Stimulated activated CD4-positive, alpha-beta T cell treated with anti-CD3 and anti-CD28 coated beads, Interleukin-15, amount 100 ng/mL, for 1 hour (primary cell): ENCODE measurements around the gene DSE.

Experiments
- DNase-seq, 2 donors: peaks; one replicate each; pipeline ENCODE4 v3.0.0-alpha.2; 2020; ENCODE audit warnings: low read depth in 1 of 2, low spot score in 1 of 2

DSE gene

DNA sequence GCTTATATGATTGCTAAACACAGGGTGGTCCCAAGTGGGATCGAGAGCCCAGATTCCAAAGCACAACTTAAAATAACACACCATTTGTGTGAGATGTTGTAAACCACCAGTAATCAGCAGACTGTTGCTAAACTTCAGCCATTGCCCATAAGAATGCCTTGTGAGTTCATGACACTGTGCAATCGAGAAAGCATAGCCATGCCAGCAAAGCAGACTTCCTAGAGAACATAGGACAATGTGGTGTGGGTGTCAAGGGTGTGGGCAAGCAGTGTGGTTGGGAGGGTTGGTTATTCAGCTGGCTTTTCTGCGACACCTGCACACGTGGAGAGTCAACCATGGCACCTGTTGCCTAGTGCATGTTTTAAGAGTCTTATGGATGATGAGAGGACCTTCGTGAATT lies 74.4 kb downstream of the DSE start:
- no peak for DNase-seq

DNA sequence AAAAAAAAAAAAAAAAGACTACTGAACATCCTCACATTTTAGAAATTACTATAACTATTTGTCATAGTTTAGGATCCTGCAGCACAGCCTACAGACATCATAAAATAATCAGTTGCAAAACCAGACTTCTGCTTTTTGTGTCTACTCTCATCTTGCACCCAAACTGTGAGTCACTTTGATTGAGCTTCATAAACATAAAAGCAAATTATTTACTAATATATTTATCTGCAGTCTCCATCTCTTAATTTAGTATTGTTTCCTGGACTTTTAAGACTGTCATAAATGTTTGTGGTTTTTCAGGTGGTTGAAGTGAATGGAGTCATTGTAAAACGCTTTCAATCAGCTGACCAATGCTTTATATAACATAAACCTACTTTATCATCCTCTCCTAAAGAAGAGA lies 75.7 kb downstream of the DSE start:
- DNase-seq, result no peak

DNA sequence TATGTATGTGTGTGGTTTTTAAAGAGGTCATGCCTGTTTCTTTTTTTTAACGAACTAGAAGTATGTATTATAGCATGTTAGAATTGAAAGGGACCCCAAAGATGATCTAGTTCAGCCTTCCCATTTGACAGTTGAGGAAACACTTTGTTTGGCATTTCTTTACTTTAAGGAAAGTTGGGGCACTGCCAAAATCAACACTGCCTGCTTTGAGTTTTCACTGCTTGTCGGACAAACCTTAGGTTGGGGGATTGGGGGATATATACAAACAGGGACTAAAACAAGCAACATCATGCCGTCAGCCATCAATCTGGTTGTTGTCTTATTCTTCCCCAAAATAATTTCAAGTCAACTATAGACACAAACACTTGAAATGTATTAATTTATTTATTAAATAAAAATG lies 76.3 kb downstream of the DSE start:
- DNase-seq, result no peak

DNA sequence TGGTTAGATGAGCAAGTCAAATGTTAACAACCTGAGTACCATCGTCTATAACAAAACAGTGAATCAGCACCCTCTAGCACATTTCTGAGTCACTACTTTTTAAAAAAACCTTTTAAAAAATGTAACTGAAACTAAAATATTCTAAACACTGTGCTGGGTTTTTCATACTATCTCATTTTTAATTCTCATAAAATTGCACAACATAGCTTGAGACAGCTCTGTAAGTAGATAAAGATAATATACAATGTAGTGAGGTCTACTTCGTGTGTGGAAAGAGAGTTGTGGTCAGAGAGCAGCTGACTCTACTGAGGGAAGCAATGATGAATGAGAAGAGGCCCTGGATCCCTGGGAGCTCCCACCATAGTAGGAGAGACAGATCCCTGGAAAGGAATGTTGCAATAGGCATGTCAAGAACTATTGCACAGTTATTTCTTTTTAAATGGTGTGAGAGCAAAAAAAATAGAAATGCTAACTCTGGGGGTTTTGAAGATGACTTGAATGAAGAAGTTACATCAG lies 76.8 kb downstream of the DSE start:
- no peak for DNase-seq

DNA sequence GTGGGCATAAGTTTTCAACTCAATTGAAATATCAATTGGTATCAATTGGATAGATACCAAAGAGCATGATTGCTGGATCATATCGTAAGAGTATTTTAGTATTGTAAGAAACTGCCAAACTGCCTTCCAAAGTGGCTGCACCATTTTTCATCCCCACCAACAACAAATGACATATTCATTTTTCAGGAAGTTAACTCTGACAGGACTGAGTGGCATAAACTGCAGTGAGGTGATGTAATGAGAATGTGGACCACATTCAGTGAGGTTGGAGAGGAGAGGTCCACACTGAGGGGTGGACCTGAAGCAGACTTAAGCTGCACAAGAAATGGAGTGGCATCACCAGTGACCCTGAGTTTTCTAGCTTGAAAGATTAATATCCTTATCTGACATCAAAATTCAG lies 78.8 kb downstream of the DSE start:
- DNase-seq, result no peak

DNA sequence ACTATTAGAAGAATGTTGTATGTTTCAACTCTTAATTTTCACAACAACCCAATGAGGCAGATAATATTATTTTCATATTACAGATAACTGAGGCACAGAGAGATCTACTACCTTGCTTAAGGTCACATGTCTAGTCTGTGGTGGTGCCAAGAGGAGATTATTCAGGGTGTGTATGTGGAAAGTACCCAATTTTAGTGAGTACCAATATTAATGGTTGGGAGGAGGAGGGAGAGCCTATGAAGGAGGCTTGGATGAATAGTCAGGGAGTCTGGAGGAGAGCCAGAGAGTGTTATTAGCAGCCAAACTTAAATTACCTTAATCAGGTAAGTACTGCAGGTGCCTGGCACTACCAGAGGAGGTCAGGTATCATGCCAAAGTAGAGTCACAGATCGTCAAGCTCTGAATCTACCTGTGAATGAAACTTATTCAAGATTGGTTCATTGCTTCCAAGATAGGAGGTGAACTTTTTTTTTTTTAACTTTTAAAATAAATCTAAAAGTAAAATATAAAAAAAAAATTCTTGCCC lies 79.5 kb downstream of the DSE start:
- DNase-seq, result no peak

DNA sequence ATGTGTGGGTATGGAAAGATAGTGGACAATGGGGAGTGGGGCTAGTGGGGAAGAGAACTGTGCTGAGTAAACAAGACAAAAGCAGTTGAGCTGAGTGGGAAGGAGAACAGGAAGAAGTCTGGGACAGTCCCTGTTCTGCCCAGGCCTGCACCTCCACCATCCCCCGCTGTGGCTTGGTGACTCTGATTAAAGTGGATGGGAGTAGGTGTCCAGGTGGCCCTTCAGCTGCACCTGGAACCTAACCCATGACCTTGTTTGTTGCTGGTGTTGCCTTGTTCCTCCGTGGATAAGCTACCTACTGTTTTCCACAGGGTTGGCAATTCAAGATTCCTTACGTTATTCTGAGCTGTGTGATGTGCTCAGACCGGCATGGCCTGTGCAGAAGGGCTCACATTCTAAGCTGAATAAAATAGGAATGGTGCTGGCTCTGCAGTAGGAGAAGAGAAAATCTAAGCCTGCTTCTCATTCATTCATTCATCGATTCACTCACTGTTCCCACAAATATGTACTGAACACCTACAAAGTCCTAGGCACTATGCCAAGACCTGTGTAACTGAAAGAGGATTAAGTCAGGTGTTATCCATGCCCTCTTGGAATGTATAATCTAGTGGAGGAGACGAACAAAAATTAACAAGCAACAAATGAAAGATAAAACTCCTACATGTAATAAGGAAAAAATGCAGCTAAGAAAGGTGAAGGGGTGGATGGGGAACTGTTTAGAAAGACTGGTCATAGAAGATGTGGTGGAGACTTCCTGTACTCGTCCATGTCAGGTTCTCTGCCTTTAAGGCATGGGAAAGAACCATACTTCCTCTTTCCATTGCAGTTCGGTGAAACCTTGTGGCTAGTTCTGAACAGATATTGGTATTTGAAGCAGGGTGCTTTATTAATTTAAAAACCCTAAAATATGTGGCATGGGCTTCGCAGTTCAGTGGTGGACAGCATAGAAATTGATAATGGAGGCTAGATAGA lies 80.3 kb downstream of the DSE start:
- DNase-seq, result no peak

DNA sequence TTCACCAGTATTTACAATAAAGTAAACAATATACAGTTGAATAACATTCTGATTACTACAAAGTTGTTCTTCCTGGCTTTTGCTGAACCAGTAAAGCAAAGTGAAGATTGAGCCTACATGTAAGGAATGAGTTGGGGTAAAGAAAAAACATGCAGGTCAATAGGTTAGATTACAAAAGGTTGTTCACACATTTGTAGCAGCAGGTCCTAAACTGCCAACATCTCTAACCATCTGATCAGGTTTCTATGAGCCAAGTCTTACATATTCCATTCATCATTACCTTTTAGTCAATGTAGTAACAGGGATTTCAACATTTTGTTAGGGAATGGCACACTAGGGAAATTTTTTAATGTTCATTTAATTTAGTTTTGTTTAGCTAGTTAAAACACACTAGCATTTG lies 81.2 kb downstream of the DSE start:
- DNase-seq, result no peak

DNA sequence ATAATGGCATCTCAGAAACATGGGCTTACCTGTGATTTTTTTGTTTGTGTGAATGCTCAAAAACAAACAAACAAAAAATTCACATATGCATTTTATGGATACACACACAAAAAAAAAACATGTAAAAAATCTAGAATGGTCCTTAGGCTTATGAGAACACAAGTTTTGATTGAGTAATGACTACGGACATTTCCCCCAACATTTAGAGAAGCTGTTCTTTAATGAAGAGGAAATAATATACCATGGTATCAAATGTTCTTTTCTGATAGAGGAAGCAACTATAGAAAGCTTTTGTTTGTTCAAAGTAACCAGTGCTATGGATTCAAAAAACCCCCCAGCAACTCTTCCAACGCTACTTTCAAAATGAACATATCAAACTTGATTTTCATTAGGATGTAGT lies 81.8 kb downstream of the DSE start:
- no peak for DNase-seq

DNA sequence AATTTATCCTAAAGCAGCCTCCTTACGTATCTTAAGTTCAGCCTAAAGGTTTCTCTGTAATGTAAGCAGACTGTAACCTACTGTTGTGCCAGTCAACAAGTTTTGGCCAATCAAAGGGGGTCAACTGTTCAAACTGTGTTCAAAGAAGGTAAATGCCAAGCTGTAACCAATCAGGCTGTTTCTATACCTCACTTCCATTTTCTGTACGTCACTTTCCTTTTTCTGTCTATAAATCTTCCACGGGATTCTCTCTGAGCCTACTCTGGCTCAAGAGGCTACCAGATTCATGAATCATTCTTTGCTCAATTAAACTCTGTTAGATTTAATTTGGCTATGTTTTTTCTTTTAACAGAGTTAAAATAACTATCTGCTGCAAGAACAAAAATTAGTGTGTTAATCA lies 85.4 kb downstream of the DSE start:
- DNase-seq, result no peak

DNA sequence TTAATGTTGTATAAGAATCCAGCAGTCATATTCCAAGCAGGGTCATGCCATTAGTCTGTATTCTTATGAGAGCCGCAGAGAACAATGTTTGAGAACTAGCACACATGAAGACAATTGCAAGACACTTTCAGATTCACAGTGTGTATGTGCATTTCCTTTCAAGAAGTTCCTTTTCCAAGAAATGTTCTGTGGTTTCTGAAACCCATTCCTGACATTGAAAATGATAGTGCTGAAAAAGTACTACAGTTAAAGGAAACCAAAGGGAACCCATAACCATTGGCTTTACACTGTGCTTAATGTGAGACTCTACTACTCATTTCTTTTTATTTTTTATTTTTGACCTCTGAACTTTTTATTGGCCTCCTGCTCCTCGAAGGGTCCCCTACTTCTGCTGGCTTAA lies 86.2 kb downstream of the DSE start:
- no peak for DNase-seq

DNA sequence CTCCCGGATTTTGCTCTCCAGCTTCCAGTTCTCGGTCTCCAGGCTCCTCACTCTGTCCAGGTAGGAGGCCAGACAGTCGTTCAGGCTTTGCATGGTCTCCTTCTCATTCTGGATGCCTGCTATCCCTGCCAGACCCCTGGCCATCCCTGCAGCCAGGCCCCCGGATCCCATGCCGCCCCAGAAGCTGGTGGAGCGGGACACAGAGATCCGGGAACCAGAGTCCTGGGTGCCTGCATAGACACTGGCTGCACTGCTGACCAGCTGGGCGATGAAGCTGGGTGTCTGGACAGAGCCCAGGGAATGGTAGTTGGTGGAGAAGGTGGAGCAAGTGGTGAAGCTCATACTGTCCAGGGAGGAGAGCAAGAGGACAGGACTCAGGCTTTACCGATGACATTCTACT lies 87.5 kb downstream of the DSE start:
- DNase-seq, result no peak

DNA sequence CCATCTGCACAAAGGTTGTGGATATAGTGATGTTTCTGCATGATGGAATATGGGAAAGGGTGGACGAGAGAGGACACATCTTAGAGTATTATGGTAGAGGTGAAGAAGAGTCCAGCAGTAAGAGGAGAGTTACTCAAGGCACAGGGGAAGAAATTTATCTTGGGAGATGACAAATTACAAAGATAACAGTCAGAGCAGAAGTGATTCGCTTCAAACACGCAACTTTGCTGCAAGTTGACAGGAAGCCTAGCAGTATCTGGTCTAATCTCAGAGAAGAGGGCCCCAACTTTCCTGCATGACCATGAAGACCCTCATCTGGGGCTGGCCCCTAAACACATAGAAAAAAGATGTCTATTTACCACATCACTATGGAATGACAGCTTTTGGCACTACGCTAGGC lies 89.2 kb downstream of the DSE start:
- DNase-seq, result no peak

DNA sequence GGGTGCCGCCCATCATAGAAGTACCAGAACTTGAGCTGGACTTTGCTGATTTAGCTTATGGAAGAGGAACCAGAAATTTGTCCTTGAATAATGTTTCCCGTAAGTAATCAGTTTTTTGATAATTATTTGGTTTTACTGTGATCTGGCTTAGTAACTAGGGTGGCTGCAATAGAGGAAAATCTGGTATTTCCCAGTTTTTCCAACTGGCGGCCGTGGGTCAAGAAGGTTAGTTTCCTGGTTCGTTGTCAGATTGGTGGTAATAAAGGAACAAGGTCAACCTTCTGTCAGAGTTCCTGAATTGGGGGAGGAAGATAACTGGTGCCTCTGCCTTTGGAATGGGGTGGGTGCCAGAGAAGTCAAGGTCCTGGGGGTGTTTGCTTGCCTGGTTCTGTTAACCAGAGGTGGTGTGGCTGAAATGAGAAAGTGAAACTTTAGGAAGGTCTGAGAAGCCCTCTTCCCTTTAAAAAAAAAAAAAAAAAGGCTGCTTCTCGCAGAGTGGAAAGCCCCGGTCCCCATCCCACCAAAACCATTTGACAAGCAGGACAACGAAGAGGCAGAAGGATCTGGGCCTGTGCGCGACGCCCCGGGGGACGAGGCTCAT lies 90.7 kb downstream of the DSE start, which contains the start of gene CALHM6:
Gene CALHM6 (plus strand): TSS at position 45 of the 601 bp plus-strand sequence. CDS start 555 bp downstream, at position 600.
- DNase-seq, result no peak

DNA sequence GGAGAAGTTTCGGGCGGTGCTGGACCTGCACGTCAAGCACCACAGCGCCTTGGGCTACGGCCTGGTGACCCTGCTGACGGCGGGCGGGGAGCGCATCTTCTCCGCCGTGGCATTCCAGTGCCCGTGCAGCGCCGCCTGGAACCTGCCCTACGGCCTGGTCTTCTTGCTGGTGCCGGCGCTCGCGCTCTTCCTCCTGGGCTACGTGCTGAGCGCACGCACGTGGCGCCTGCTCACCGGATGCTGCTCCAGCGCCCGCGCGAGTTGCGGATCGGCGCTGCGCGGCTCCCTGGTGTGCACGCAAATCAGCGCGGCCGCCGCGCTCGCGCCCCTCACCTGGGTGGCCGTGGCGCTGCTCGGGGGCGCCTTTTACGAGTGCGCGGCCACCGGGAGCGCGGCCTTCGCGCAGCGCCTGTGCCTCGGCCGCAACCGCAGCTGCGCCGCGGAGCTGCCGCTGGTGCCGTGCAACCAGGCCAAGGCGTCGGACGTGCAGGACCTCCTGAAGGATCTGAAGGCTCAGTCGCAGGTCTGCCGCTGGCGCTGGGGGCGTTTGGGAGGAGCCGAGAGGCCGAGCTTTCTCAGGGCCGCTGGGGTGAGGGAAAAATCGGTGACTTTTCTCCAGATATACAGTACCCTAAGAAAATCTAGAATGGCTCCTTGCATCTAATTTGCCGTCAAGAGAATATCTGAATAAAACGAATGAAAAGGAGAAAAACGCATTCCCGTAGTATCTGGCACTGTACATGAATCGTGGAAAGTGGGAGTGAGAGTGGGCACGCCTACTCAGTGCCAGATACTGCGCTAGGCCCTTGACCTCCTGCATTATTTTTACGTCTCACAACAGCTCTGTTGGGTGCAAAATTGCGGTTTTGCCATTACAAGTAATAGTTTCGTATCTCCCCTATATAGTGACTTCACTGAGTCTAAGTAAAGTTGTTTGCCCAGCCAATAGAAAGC lies 91.5 kb downstream of the DSE start:
- DNase-seq, result peak in 1 of 2 donors; percentile 29

DNA sequence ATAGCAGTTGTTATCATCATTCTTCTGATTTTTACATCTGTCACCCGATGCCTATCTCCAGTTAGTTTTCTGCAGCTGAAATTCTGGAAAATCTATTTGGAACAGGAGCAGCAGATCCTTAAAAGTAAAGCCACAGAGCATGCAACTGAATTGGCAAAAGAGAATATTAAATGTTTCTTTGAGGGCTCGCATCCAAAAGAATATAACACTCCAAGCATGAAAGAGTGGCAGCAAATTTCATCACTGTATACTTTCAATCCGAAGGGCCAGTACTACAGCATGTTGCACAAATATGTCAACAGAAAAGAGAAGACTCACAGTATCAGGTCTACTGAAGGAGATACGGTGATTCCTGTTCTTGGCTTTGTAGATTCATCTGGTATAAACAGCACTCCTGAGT lies 92.6 kb downstream of the DSE start:
- DNase-seq, result no peak

DNA sequence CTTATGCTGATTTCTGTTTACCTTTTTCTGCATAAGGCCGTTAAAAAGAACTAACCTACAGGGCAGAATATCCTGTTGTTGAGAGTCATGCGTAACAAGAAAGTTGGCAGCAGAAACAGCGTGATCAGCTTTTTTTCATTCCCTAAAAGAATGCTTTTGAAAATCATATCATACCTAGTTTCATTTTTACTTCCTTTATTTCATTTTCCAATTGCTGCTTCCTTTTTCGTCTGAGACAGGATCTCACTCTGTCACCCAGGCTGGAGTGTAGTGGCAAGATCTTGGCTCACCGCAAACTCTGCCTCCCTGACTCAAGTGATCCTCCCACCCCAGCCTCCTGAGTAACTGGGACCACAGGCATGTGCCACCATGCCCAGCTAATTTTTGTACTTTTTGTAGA lies 94.5 kb downstream of the DSE start:
- no peak for DNase-seq

DNA sequence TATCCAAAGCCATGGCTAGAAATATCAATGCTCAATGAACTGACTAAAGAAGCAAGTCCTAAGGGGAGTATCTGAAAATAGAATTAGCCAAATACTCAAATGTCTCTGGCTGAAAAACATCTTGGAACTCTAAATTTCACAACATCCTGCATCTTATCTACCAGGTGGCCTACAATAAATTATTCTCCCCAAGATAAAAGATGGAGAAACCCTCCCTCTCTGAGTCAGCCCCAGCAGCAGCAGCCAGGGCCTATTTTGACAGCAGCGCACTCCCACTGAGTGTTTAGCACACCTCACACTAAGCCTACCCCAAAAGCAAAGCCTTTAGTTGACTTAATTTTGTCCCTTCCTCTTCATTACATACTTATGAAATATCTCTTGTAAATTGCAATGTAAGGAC lies 96.3 kb downstream of the DSE start:
- no peak for DNase-seq

DNA sequence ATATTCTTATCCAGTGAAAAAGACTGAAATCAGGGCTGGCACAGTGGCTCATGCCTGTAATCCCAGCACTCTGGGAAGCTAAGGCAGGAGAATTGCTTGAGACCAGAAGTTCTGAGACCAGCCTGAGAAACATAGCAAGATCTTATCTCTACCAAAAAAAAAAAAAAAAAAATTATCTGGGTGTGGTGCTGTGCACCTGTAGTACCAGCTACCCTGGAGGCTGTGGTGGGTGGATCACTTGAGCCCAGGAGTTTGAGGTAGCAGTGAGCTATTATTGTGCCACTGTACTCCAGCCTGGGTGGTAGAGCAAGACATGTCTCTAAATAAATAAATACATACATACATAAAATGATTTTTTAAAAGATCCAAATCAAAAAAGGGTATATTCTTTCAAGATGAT lies 96.8 kb downstream of the DSE start:
- DNase-seq, result no peak

DNA sequence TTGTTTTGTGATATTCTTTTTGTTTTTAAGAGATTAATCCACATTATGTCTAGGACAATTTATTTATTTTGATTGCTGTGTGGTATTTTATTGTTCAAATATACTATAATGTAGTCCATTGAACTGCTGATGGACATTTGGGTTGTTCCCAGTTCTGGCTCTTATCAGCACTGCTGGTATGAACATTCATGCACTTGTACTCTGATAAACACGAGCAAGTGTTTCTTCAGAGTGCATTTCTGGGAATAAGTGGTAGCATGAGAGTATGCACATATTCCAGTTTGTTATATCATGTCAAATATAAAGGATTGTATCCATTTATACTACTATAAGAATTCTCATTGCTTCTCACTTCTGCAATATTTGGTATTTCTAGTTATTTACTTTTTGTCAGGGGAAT lies 97.5 kb downstream of the DSE start:
- no peak for DNase-seq

DNA sequence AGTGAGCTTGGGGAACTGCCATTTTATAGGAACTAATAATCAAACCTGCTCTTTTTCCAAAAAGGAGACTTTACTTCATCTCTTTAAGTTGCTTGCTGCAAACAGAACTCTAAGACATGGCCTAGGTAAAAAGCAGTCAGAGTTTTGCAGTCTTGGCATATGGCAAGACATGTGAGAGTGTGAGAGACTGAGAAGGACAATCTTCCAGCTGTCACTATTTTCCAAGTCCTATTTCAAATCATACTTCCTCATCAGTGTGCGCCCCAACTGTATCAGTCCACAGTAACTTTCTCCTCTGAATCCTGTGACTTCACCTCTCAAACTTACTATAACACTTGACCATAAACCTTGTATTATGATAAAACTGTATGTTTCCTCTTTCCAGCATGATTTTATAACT lies 100.8 kb downstream of the DSE start:
- no peak for DNase-seq
